ENCODE data around the gene C1QTNF1. TPM values are rescaled to one million over a fixed set of nuclear protein-coding genes. Genes with fewer than 3 reads are reported as not detected.

C1QTNF1 gene
- polyA plus RNA-seq, 1 of the 3 experiments (the other 2 are of a cell fraction): 14.3 TPM

GRCh38 chr17:79057737-79058385 is 33.9 kb downstream of the C1QTNF1 start:
- no peak for DNase-seq
- no peaks in the 10 kb centered on the region for H4K20me1 ChIP-seq (ENCODE audit: insufficient read depth)
- POLR2A ChIA-PET: no interaction called here
- no peaks in the 10 kb centered on the region for H3K27me3 ChIP-seq (ENCODE audit: insufficient read depth)
- H3K9me2 ChIP-seq: no peaks in the 10 kb centered on the region
- no peak overlapping the region for H2AFZ ChIP-seq (ENCODE audit: low read depth)
- CTCF ChIA-PET: interaction anchor here (0.9 to 25.7 kb wide), 5 partner anchors 16 to 335 kb away, joined by 3 to 529 read pairs (median 5); no protein-coding TSS in a partner anchor
- no peaks in the 10 kb centered on the region for H3K79me2 ChIP-seq (ENCODE audit: insufficient read depth)
- H3F3A ChIP-seq (replicated peaks; ENCODE audit: insufficient read depth): no peaks in the 10 kb centered on the region
- H3K9ac ChIP-seq: no peak overlapping the region
- TF ChIP-seq PBX3 (IDR thresholded peaks at IDR 0.05): no peak
- TF ChIP-seq POLR2AphosphoS5 (IDR thresholded peaks at IDR 0.05; ENCODE audit: low read depth, low read length): no peak
- no peak for TF ChIP-seq REST (IDR thresholded peaks at IDR 0.05; ENCODE audit: low read depth, low read length)
- TF ChIP-seq RAD21 (IDR thresholded peaks at IDR 0.05; ENCODE audit: low read length): no peak
- no peak for TF ChIP-seq SIN3A (IDR thresholded peaks at IDR 0.05; ENCODE audit: borderline replicate concordance, low read depth, low read length)
- TF ChIP-seq SMC3 (IDR thresholded peaks at IDR 0.05; ENCODE audit: low read depth, low read length): no peak
- TF ChIP-seq CTCF (IDR thresholded peaks at IDR 0.05): no peak
- no peak for TF ChIP-seq RXRA (IDR thresholded peaks at IDR 0.05; ENCODE audit: borderline replicate concordance, low read depth)
- no peak for TF ChIP-seq FOXM1 (IDR thresholded peaks at IDR 0.05; ENCODE audit: low read depth)
- no peak for TF ChIP-seq GATA2 (CRISPR knock-in tag; IDR thresholded peaks at IDR 0.05)
- no peak for TF ChIP-seq FOXJ3 (CRISPR knock-in tag; IDR thresholded peaks at IDR 0.05)
- TF ChIP-seq USF2 (IDR thresholded peaks at IDR 0.05; ENCODE audit: borderline replicate concordance, low read depth, low read length): no peak
- no peak for TF ChIP-seq FOSL2 (IDR thresholded peaks at IDR 0.05; ENCODE audit: borderline replicate concordance, low read depth)
- no peak for TF ChIP-seq RFX5 (IDR thresholded peaks at IDR 0.05; ENCODE audit: low read length)
- no peak for TF ChIP-seq EP300 (IDR thresholded peaks at IDR 0.05; ENCODE audit: borderline replicate concordance in 1 of 2, low read depth in 1 of 2, low read length in 1 of 2)
- no peak for TF ChIP-seq USF1 (IDR thresholded peaks at IDR 0.05; ENCODE audit: borderline replicate concordance, low read depth)
- no peak for TF ChIP-seq ZBTB33 (IDR thresholded peaks at IDR 0.05; ENCODE audit: borderline replicate concordance, low read depth)
- no peak for TF ChIP-seq CHD2 (IDR thresholded peaks at IDR 0.05; ENCODE audit: low read length, partially characterized antibody)
- no peak for TF ChIP-seq TCF12 (IDR thresholded peaks at IDR 0.05)
- no peaks in the 10 kb centered on the region for H3K36me3 ChIP-seq (replicated peaks in 1 of 2; ENCODE audit: control insufficient read depth in 1 of 2, insufficient read depth in 2 of 2, low read length in 1 of 2)
- no peak overlapping the region for H3K4me3 ChIP-seq (ENCODE audit: low read depth in 2 of 2, low read length in 1 of 2)
- H3K27ac ChIP-seq (ENCODE audit: low read depth in 2 of 2, low read length in 1 of 2): no peak overlapping the region
- WGBS (ENCODE audit: low lambda C conversion rate): 72% methylated on average over 10 of the region's 10 CpGs
- no peaks in the 10 kb centered on the region for H3K9me3 ChIP-seq
- H3K4me2 ChIP-seq: no peak overlapping the region
- no peaks in the 10 kb centered on the region for H3K4me1 ChIP-seq (ENCODE audit: control insufficient read depth in 1 of 2, insufficient read depth in 2 of 2, low read depth in 1 of 2, low read length in 1 of 2)

Data from SK-N-SH (cell line).